Mucosa of gallbladder (tissue), 1 donor: ENCODE results near the gene UNC80. TPM values are rescaled to one million over a fixed set of nuclear protein-coding genes. Genes with fewer than 3 reads are reported as not detected.
A peak's percentile ranks its signal among the peaks of the same experiment; 100 is the strongest.

Experiments used
- DNase-seq: peaks from one replicate; pipeline ENCODE4 v3.0.0-alpha.2; 2020; ENCODE audit warnings: low spot score
- total RNA-seq: library from RNA; stranded (reverse); gene quantifications from one replicate; pipeline ENCODE4 v1.2.1, GENCODE V29; 2021
- donor health status: DM: no; HTN: no; CAD: no.

UNC80 gene
- total RNA-seq, 1 donor from 2014 or later: 14.5 TPM

DNA sequence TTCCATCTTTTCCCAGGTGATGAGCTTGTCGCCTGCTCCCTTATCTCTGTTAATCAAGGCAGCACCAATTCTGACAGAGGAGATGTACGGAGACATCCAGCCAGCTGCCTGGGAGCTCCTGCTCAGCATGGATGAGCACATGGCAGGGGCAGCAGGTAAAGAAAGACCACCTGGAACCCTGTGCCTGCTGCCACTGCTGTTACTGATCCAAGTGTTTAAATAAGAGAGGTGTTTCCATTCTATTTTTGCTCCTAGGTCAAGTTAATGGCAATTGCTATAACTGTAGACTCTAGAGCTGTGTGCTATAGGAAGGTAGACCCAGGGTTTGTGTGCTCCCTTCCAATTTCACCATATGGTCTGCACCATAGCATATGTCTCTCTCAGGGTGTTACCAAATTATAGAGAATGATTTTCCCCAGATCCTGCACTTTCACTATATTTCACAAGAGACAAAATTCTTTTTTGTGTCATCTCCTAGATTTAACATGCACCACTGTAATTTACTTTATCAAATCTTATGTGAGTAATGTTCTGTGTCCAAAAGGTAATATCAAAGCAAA is 142.2 kb downstream of the UNC80 start:
- DNase-seq: no peak

- no peak for DNase-seq
Measured at GRCh38 chr2:209917154-209917771, 145.6 kb downstream of the UNC80 start.

DNA sequence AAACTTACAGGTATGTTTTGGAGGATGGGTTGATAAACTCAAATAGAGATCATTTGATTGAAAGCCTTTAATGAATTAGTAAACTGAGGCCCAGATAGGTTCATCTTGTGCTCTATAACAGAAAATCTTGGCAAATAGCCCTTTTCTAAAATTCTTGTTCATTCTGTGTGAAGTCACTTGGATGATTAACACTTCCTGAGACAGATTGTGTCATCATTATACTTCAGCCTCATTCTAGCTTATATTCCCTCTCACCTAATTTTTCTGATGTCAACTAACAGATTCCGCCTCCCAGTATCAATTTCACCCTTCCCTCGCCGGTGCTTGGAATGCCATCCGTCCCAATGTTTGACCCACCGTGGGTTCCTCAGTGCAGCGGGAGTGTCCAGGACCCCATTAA is 146.6 kb downstream of the UNC80 start:
- no peak for DNase-seq

DNA sequence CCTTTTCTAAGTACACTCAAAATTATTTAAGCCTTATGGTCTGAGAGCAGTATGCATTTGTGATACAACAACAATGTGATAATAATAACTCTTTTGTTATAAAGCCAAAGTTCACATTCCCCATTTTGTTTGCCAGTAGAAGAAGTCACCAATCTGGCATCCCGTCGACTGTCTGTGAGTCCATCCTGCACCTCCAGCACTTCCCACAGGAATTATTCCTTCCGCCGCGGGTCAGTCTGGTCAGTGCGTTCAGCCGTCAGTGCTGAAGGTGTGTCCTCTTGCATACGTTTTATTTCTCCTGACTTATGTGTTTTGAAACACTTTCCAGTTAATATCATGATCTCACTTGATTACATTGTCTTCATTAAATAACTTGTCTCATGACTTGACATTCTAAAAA is 150.5 kb downstream of the UNC80 start:
- no peak for DNase-seq

DNA sequence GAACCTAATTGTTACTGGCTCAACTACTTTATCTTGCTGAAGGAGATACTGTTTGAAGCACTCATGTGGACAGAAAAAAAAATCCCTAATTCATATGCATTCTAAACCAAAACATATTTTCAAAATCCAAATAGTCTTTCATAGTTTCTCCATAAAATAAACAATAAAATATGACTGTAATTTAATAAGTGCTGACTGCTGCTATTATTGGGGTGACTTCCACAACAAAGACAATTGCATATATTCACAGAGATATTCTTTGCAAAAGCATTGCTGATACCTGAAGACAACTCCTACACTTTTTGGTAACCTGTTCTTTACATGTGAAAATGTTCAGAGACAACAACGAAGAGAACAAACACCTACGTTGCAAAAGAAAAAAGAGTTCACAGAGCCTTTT is 157.7 kb downstream of the UNC80 start:
- no peak for DNase-seq

DNA sequence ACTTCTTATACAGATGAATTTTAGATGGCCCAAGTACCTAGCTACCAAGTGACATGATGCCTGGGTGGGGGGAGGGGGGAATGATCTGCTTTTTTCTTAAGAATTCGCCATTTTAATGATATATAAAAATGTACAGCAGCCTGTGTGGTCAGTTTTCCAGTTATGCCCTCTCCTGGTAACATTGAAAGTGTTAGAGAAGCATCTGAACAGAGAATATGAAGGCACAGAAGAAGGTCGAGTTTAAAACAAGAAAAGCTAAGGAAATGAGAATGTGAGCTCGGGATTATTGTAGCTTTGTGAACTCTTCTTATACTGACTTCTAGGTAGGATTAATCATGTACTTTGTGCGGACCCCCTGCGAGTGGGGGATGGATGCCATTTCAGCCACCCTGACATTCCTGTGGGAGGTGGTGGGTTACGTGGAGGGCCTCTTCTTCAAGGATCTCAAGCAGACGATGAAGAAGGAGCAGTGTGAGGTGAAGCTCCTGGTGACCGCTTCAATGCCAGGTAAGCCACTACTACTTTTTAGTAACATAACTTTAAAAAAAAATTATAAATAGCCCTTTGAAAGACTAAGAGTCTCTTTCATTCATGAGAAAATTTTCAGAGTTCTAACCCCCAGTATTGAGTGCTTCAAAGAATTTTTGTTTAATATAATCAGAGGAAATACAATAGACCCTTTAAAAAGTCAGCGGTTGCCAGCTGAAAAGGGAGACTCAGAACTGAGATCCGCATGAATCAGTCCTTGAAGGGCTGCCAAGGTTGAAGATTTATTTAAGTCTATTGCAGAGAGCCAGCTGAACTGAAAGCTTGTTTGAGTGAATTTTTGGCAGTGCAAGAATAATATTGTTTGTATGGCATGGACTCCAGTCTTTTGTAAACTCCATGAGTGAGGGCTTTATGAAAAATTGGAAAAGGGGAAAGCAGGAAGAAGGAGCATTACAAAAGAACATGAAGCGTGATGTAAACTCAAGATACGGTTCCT is 162.2 kb downstream of the UNC80 start:
- DNase-seq: peak; percentile 22

- DNase-seq: no peak
Measured at GRCh38 chr2:209936106-209936666, 164.6 kb downstream of the UNC80 start.

DNA sequence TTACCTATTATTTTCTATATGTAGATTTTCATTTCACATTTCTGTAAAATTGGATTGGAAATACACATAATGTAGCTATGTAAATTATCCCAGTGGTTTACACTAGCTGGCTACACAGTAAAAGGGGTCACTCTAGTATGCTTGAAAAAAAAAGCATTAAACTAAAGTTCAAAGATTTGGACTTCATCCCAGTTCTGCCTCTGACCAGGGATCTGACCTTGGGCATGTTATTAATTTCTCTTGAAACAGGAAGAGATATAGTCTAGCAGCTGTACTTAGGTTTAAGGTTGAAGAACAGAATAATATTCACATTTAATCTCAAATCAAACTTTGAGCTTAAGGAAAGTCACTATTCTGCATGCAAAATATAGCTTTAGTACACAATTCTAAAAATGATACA is 166.3 kb downstream of the UNC80 start:
- DNase-seq: no peak

DNA sequence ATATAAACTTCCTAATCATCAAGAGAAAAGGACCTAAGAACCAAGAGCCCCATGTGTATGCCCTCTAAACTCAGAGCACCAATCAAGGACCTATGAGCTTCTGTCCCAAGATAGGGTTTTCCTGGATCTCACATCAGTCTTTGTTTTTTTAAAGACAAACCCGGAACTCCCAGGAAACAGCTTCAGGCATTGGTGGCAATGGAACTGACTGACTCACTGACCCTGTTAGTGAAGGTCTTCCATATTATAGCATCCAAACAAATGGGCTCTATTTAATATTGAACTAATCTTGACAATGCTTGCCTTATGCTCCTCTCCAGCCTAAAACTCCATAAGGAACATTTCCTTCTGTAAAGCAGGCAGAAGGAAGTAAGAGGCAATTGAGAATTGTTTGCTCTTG is 167.3 kb downstream of the UNC80 start:
- no peak for DNase-seq

GRCh38 chr2:209940936-209941335 is 169.3 kb downstream of the UNC80 start:
- DNase-seq: no peak

DNA sequence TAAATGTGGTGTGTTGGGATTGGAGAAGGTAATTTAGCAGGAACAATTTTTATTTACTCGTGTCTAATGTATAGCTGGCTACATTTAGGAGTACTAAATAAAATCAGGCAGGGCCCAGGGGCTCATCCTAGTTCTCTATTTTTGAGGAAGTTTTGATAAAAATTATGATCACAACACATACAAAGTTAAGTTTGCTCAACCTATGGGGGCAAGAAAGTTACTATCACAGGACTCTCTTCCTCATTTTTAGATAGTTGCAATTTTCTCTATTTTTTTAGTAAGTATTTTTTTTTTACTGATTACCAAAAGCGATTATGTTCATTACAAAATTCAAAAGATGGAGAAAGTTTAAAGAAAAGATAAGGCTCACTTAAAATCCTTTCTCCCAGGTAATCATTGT is 170.8 kb downstream of the UNC80 start:
- DNase-seq: no peak

- no peak for DNase-seq
Measured at GRCh38 chr2:209942936-209943605, 171.4 kb downstream of the UNC80 start.

GRCh38 chr2:209943776-209944175 is 172.1 kb downstream of the UNC80 start:
- no peak for DNase-seq

GRCh38 chr2:209946539-209946938 is 174.9 kb downstream of the UNC80 start:
- no peak for DNase-seq

- DNase-seq: no peak
Measured at GRCh38 chr2:209956271-209956670, 184.6 kb downstream of the UNC80 start.

- DNase-seq: no peak
Measured at GRCh38 chr2:209958016-209958415, 186.4 kb downstream of the UNC80 start.

- DNase-seq: no peak
Measured at GRCh38 chr2:209960045-209960444, 188.4 kb downstream of the UNC80 start.

- DNase-seq: peak; percentile 38
Measured at GRCh38 chr2:209960676-209961630, 189.3 kb downstream of the UNC80 start.

- no peak for DNase-seq
Measured at GRCh38 chr2:209965723-209966122, 194.1 kb downstream of the UNC80 start.

DNA sequence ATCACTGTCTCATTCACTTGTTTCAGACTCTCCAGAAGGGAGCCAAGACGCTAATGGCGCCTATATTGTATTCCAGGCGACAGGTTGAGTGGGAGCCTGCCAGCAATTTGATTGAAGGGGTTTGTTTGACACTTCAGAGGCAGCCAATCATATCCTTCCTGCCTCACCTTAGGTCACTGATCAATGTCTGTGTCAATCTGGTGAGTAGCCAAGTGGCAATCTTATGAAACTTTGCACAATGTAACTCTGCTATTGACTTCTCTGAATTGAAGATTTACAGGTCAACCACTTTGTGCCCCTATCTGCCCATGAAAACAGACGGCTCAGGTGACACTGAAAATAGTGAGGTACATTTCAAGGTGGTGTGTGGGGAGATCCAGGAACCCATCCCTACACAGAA is 198.1 kb downstream of the UNC80 start:
- no peak for DNase-seq

GRCh38 chr2:209970271-209970670 is 198.6 kb downstream of the UNC80 start:
- DNase-seq: no peak
